Psoas muscle (tissue), 8 donors: ENCODE measurements around the gene ADSS1. TPM values are rescaled to one million over a fixed set of nuclear protein-coding genes. Genes with fewer than 3 reads are reported as not detected.
A peak's percentile ranks its signal among the peaks of the same experiment; 100 is the strongest.

Source experiments
- ATAC-seq, 4 donors: fragments of 200-7000 bp; cut with Tn5 transposase; one replicate each; pipeline ENCODE4 v1.9.1; 2020; ENCODE audit warnings: moderate library complexity in 3 of 4, mild to moderate bottlenecking in 2 of 4
- DNase-seq, 2 donors: peaks; one replicate each; pipeline ENCODE4 v3.0.0-alpha.2; 2020
- H3K27ac ChIP-seq: fragments of 200-600 bp; one replicate; pipeline ENCODE4 v1.8.0; 2022
- H3K27me3 ChIP-seq, 3 donors: fragments of 200-600 bp in 1 of 3; one replicate each; pipeline versions ENCODE4 v1.6.1 to v1.8.0; 2013 to 2022; ENCODE audit warnings: low read length in 2 of 3, mild to moderate bottlenecking in 2 of 3, moderate library complexity in 1 of 3; ENCODE audit not compliant: insufficient read depth in 3 of 3
- H3K36me3 ChIP-seq, 2 donors: fragments of 200-600 bp in 1 of 2; one replicate each; pipeline versions ENCODE4 v1.6.1 to v1.8.0; 2013 to 2022; ENCODE audit warnings: low read depth in 1 of 2, mild to moderate bottlenecking in 1 of 2, moderate library complexity in 1 of 2; ENCODE audit not compliant: insufficient read depth in 1 of 2
- H3K4me1 ChIP-seq: fragments of 200-600 bp; one replicate; pipeline ENCODE4 v1.8.0; 2022
- H3K4me3 ChIP-seq: fragments of 200-600 bp; one replicate; pipeline ENCODE4 v1.8.0; 2022; ENCODE audit warnings: mild to moderate bottlenecking
- H3K9me3 ChIP-seq: fragments of 200-600 bp; one replicate; pipeline ENCODE4 v1.8.0; 2022
- CTCF ChIP-seq: fragments of 200-600 bp; IDR thresholded peaks from one replicate; pipeline ENCODE4 v1.8.0; 2022; ENCODE audit warnings: antibody characterized with exemption
- WGBS, 3 donors: extraction: QIAGEN DNeasy Blood & Tissue Kit; methylation state at CpG; one replicate each; pipeline versions ENCODE4 v1.1.6 to v1.1.7; 2013; 5-methylcytosine and 5-hydroxymethylcytosine counted together
- intact Hi-C, 2 donors: fragments of 100-400 bp; cut with DNase I; formaldehyde crosslinking; loops; one replicate each; pipeline versions ENCODE4 v1.11.0 to v1.14.2; 2022
- polyA plus RNA-seq, 3 donors: library from polyadenylated mRNA; stranded (reverse); fragments of 200-250 nt; gene quantifications; one replicate each; pipeline ENCODE4 v1.2.3, GENCODE V29; 2013
- total RNA-seq, 4 donors: library from RNA; stranded (reverse); fragmentation: NEBNext Ultra II Directional in 2 of 4; extraction: Animal tissue kit (Norgen Biotek cat#: 25700) in 2 of 4; gene quantifications; one replicate each; pipeline versions ENCODE4 v1.2.1 to v1.2.4, GENCODE V29; 2021 to 2023
- donor health status: healthy with polysubstance abuse.
- donor health status: DM: no; HTN: no; CAD: no; lungs with moderate emphysema.
- donor health status: Bipolar disorder and iron deficiency.
- donor health status: healthy.
- donor health status: DM: yes; HTN: yes; CAD: no.
- donor health status: DM: no; HTN: no; CAD: no.
- donor health status: DM: no; HTN: no; CAD: no.
- donor health status: DM: yes; HTN: yes; CAD: no.

ADSS1 gene
- total and polyA plus RNA-seq, 7 donors, result 187 to 394 (median 300) TPM

- DNase-seq, result peak; percentile 91 to 93
- TF ChIP-seq CTCF, result peak; percentile 94
- no peaks in the 10 kb centered on the region for H3K9me3 ChIP-seq
- intact Hi-C loops, result loop anchor here (1.0 to 5.0 kb wide), 3 partner anchors 58 to 279 kb away; no protein-coding TSS in a partner anchor
- peak; percentile 89 to 95 (median 92) for ATAC-seq
- H3K27ac ChIP-seq, result no peak overlapping the region
- no peaks in the 10 kb centered on the region for H3K27me3 ChIP-seq
- WGBS, 3 donors, result 13 to 20% (median 14%) methylated on average over 23 to 25 of the region's 25 CpGs
- peaks cover 0 to 42% of the 10 kb centered on the region in 2 donors for H3K36me3 ChIP-seq
- no peak overlapping the region for H3K4me3 ChIP-seq
- no peaks in the 10 kb centered on the region for H3K4me1 ChIP-seq
Observed at GRCh38 chr14:104768437-104769323, 44.7 kb downstream of the ADSS1 start.

GRCh38 chr14:104769324-104770071 lies 45.5 kb downstream of the ADSS1 start:
- ATAC-seq, result no peak
- no peak for TF ChIP-seq CTCF
- intact Hi-C loops, result loop anchor here (2.0 to 5.0 kb wide), 2 partner anchors 57 to 278 kb away; no protein-coding TSS in a partner anchor
- Histone ChIP-seq H3K36me3 (peaks cover 2 to 43% of the 10 kb centered on the region in 2 donors), H3K27me3 (no peaks in the 10 kb centered on the region), H3K4me3 (no peak overlapping the region), H3K4me1 (no peaks in the 10 kb centered on the region), H3K27ac (no peak overlapping the region), H3K9me3 (no peaks in the 10 kb centered on the region)
- WGBS, 3 donors, result 80 to 82% (median 81%) methylated on average over 18 of the region's 18 CpGs
- DNase-seq, result no peak

- ATAC-seq (no peak), DNase-seq (no peak)
- TF ChIP-seq CTCF, result no peak
- no peaks in the 10 kb centered on the region for H3K9me3 ChIP-seq
- 82 to 87% (median 84%) methylated on average over 24 of the region's 24 CpGs for WGBS, 3 donors
- H3K4me3 ChIP-seq, result no peak overlapping the region
- H3K4me1 ChIP-seq, result no peaks in the 10 kb centered on the region
- H3K36me3 ChIP-seq, result peaks cover 2 to 50% of the 10 kb centered on the region in 2 donors
- no peaks in the 10 kb centered on the region for H3K27me3 ChIP-seq
- intact Hi-C loops, result no loop called here
- no peak overlapping the region for H3K27ac ChIP-seq
Observed at GRCh38 chr14:104770072-104770579, 46.1 kb downstream of the ADSS1 start.

GRCh38 chr14:104770851-104771272 lies 46.8 kb downstream of the ADSS1 start:
- no peaks in the 10 kb centered on the region for H3K9me3 ChIP-seq

More at GRCh38 chr14:104770851-104771272, 46.8 kb downstream of the ADSS1 start:
- ATAC-seq (no peak), DNase-seq (no peak)
- H3K27me3 ChIP-seq, result no peaks in the 10 kb centered on the region
- peak; percentile 32 for TF ChIP-seq CTCF
- H3K36me3 ChIP-seq, result peaks cover 5 to 54% of the 10 kb centered on the region in 2 donors
- no peak overlapping the region for H3K4me3 ChIP-seq
- H3K4me1 ChIP-seq, result no peaks in the 10 kb centered on the region
- intact Hi-C loops, result no loop called here
- H3K27ac ChIP-seq, result no peak overlapping the region
- WGBS, 3 donors, result 77 to 98% (median 94%) methylated on average over 5 of the region's 5 CpGs
